Duodenal mucosa (tissue), 2 donors: ENCODE results near the gene TCF7L1.

Source experiments
- H3K27ac ChIP-seq: one replicate; pipeline ENCODE4 v1.7.0; 2013; ENCODE audit warnings: low read depth, low read length
- H3K27me3 ChIP-seq, 2 donors: one replicate each; pipeline ENCODE4 v1.7.0; 2013; ENCODE audit warnings: low read length in 2 of 2, control low read depth in 1 of 2; ENCODE audit not compliant: insufficient read depth in 2 of 2, control insufficient read depth in 1 of 2
- H3K36me3 ChIP-seq, 2 donors: one replicate each; pipeline ENCODE4 v1.7.0; 2013; ENCODE audit warnings: low read length in 2 of 2, control low read depth in 1 of 2; ENCODE audit not compliant: insufficient read depth in 2 of 2, control insufficient read depth in 1 of 2
- H3K4me1 ChIP-seq, 2 donors: one replicate each; pipeline ENCODE4 v1.7.0; 2013; ENCODE audit warnings: low read length in 2 of 2, control low read depth in 1 of 2; ENCODE audit not compliant: insufficient read depth in 2 of 2, control insufficient read depth in 1 of 2
- H3K4me3 ChIP-seq, 2 donors: one replicate each; pipeline ENCODE4 v1.7.0; 2013; ENCODE audit warnings: low read length in 2 of 2, low read depth in 1 of 2
- H3K9ac ChIP-seq, 2 donors: one replicate each; pipeline ENCODE4 v1.7.0; 2013; ENCODE audit warnings: low read length in 2 of 2, low read depth in 1 of 2
- H3K9me3 ChIP-seq, 2 donors: one replicate each; pipeline ENCODE4 v1.7.0; 2013; ENCODE audit warnings: low read length in 2 of 2, control low read depth in 1 of 2; ENCODE audit not compliant: control insufficient read depth in 1 of 2

Gene TCF7L1

DNA sequence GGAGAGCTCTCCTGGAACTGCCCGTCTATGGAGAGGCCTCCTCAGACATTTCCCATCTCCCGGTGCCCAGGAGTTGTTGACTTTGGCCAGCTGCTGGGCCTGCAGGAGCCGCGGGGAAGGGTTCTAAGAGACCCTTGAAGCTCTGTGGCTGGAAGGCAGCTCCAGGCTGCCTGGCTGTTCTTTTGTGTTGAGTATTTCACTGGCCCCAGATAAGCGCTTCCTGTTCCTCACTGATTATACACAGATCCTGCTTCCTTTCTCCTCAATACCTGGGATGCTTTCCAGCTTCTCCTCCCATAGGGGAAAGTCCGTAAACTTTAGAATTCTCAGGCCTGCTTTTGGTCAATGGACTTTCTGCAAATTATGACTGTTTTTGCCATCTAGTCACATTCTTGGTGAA, 136.8 kb downstream of the TCF7L1 start:
- Histone ChIP-seq H3K36me3 (no peaks in the 10 kb centered on the region), H3K27me3 (no peaks in the 10 kb centered on the region), H3K4me3 (no peak overlapping the region), H3K4me1 (peaks cover 9 to 20% of the 10 kb centered on the region in 2 donors), H3K9ac (no peak overlapping the region), H3K27ac (no peak overlapping the region), H3K9me3 (no peaks in the 10 kb centered on the region)

DNA sequence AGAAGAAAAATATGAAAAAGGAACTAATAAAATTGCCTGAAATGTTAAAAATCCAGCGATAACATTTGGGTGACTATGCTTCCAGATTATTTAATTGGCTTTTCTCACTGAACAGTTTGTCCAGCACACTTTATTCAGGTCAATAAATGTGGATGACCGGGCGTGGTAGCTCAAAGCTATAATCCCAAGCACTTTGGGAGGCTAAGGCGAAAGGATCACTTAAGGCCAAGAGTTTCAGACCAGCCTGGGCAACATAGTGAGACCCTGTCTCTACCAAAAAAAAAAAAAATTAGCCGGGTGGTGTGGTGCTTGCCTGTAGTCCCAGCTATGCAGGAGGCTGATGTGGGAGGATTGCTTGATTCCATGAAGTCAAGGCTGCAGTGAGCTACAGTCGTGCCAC, 139.2 kb downstream of the TCF7L1 start:
- Histone ChIP-seq H3K27ac (no peak overlapping the region), H3K9ac (no peak overlapping the region), H3K27me3 (no peaks in the 10 kb centered on the region), H3K4me3 (no peak overlapping the region), H3K4me1 (peaks cover 15 to 26% of the 10 kb centered on the region in 2 donors), H3K9me3 (no peaks in the 10 kb centered on the region), H3K36me3 (no peaks in the 10 kb centered on the region)

DNA sequence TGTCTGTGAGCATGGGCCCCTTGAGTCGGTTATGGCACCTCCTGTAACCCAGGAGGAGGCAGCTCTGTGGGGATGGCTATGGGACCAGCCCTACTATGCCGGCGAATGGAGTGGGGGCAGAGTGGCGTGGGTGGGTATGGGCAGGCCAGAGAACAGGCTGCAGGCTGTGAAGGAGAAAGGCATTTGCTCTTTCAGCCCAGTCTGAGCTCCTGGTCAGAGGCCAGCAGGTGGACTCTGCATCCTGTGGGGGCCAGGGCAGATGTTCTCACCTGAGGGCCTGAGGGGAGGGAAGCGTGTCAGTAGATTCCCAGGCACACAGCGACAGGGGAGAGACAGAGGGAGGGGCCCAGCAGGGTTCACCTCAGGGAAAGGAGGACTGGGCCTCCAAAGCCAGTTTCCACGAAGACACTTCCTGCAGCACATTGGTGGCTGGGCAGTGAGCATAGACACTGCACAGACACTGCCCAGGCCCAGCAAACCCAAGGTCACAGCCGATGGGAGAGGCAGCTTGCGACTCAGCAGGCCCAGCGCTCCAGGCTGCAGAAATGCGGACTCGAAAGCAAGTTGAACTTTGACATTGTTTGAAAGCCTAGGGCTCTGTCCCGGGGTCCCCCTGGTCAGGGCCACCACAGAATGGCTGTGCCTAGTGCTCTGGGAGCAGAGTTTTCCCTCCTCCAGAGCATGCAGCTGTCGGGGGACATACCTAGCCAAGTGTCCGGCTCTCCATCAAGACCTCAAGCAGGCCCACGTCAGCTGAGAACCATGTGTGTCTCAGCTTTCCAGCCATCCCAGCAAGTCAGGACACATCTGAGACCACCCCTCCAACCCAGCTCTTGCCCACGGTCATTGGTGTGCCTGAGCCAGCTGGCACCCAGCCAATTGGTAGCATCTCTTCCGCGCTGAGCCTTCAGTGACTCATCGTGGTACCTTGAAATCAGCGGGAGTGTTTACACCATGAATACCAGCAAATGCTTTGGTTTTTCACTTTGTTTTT, 140.8 kb downstream of the TCF7L1 start:
- Histone ChIP-seq H3K9me3 (no peaks in the 10 kb centered on the region), H3K9ac (no peak overlapping the region), H3K4me1 (peaks cover 25 to 31% of the 10 kb centered on the region in 2 donors), H3K27me3 (no peaks in the 10 kb centered on the region), H3K36me3 (no peaks in the 10 kb centered on the region), H3K27ac (no peak overlapping the region), H3K4me3 (no peak overlapping the region)

- Histone ChIP-seq H3K36me3 (no peaks in the 10 kb centered on the region), H3K27ac (no peak overlapping the region), H3K4me1 (peaks cover 16 to 20% of the 10 kb centered on the region in 2 donors), H3K9me3 (no peaks in the 10 kb centered on the region), H3K27me3 (no peaks in the 10 kb centered on the region), H3K4me3 (no peak overlapping the region), H3K9ac (no peak overlapping the region)
Measured at GRCh38 chr2:85275984-85276540, 142.9 kb downstream of the TCF7L1 start.

- no peak overlapping the region for H3K9ac ChIP-seq
- H3K27ac ChIP-seq: no peak overlapping the region
- H3K9me3 ChIP-seq: no peaks in the 10 kb centered on the region
- H3K4me1 ChIP-seq: peaks cover 16 to 20% of the 10 kb centered on the region in 2 donors
- no peaks in the 10 kb centered on the region for H3K27me3 ChIP-seq
- no peaks in the 10 kb centered on the region for H3K36me3 ChIP-seq
- no peak overlapping the region for H3K4me3 ChIP-seq
Measured at GRCh38 chr2:85276571-85277118, 143.5 kb downstream of the TCF7L1 start.

DNA sequence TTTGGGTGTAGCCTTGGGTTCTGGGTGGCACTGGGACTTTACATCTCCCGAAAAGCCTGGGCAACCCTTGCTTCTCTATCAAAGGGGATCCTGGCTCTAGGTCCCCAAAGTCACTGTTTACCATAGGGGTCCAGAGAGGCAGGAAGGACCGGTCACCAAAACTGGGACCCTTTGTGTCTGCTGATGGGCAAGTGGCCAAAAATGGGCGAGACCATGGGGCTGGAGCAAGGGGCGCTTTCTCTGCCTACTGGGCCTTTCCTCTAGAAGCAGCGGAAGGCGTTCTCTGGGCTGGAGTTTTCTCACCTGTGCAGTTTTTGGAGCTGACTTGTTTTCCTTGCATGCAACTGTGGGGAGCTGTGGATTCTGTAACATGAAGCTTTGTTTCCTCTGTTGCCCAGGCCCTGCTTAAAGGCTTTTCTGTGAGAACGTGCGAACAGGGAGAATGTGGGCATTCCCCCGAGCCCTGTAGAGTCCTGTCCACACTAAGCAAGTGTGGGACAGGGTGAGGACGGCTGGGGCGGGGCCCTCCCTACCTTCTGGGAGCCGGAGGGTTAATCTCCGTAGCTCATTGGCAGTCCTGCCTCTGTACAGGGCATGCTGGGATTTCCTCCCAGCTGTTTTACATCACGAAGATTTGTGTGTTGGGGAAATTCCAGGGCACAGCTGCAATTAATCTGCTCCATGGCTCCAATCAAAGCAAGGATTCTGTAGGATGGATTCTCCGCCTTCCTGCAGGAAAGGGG, 144.4 kb downstream of the TCF7L1 start:
- no peaks in the 10 kb centered on the region for H3K27me3 ChIP-seq
- no peaks in the 10 kb centered on the region for H3K9me3 ChIP-seq
- H3K9ac ChIP-seq: no peak overlapping the region
- peaks cover 16 to 20% of the 10 kb centered on the region in 2 donors for H3K4me1 ChIP-seq
- no peaks in the 10 kb centered on the region for H3K36me3 ChIP-seq
- H3K27ac ChIP-seq: no peak overlapping the region
- H3K4me3 ChIP-seq: no peak overlapping the region

- Histone ChIP-seq H3K36me3 (no peaks in the 10 kb centered on the region), H3K27ac (no peak overlapping the region), H3K4me3 (no peak overlapping the region), H3K4me1 (peaks cover 16 to 20% of the 10 kb centered on the region in 2 donors), H3K9me3 (no peaks in the 10 kb centered on the region), H3K9ac (no peak overlapping the region), H3K27me3 (no peaks in the 10 kb centered on the region)
Measured at GRCh38 chr2:85278361-85278760, 145.2 kb downstream of the TCF7L1 start.

DNA sequence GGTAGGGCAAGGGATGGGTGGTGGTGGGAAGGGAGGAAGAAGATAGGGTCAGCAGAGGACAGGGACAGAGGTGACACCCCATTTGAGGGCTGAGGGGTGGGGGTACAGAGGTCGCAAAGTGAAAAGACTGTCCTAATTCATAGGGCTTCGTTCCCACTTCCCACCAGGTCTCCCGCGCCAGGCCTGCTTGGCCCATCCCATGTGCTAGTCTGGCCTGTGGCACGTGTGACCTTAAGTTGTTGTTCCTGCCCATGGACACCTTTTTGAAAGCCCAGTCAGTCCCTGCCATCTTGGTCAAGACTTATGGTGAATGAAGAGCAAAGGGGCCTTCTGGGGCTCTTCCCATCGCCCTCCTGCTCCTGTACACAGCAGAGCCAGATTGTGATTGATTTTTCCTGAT, 148.4 kb downstream of the TCF7L1 start:
- Histone ChIP-seq H3K36me3 (no peaks in the 10 kb centered on the region), H3K4me1 (peaks cover 15 to 17% of the 10 kb centered on the region in 2 donors), H3K9ac (no peak overlapping the region), H3K27me3 (no peaks in the 10 kb centered on the region), H3K9me3 (no peaks in the 10 kb centered on the region), H3K4me3 (no peak overlapping the region), H3K27ac (no peak overlapping the region)

- Histone ChIP-seq H3K9ac (no peak overlapping the region), H3K4me3 (no peak overlapping the region), H3K4me1 (peaks cover 8 to 10% of the 10 kb centered on the region in 2 donors), H3K36me3 (no peaks in the 10 kb centered on the region), H3K9me3 (no peaks in the 10 kb centered on the region), H3K27me3 (no peaks in the 10 kb centered on the region), H3K27ac (no peak overlapping the region)
Measured at GRCh38 chr2:85282914-85283313, 149.7 kb downstream of the TCF7L1 start.
